ELF-1 (cell line): ENCODE data around the gene SLC25A23.

ENCODE experiments used
- DNase-seq: peaks from one replicate; pipeline ENCODE4 v3.0.0-alpha.2; 2016; ENCODE audit warnings: low read depth, low spot score

SLC25A23 gene

DNA sequence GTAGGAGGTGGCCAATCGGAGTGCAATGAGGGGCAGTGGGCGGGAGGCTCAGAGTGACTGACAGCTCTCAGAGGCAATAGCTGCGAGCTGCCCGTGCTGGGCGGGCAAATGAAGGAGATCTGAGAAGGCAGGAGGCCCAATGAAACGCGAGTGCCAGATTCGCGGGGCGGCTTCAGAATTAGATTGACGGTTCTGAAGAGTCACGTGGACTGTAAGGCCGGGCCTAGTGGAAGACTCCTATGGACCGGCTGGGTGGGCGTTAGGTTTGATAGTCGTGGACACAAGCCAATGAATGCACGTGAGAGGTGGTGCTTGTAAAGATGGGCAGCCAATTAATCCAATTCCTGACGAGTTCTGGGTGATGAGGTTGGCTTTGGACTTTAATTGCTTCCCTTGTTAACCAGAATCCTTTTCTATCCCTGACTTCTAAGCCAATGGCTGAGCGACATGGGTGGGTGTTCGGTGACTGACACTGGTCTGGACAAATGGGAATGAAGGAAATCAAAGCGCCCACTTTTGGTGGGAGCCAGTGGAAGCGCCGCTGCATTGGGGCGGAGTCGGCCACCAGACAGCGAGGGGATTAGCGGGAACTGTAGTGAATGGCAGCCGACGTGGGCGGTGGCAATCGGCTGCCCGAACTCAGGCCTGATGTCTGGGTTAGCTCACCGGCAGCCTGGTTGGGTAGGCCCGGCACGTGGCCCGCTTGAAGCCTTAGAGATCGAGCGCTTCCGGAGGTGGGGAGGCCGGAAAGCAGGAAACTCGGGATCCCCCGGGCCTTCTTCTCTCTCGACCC lies 34.5 kb downstream of the SLC25A23 start:
- peak; percentile 100 for DNase-seq

DNA sequence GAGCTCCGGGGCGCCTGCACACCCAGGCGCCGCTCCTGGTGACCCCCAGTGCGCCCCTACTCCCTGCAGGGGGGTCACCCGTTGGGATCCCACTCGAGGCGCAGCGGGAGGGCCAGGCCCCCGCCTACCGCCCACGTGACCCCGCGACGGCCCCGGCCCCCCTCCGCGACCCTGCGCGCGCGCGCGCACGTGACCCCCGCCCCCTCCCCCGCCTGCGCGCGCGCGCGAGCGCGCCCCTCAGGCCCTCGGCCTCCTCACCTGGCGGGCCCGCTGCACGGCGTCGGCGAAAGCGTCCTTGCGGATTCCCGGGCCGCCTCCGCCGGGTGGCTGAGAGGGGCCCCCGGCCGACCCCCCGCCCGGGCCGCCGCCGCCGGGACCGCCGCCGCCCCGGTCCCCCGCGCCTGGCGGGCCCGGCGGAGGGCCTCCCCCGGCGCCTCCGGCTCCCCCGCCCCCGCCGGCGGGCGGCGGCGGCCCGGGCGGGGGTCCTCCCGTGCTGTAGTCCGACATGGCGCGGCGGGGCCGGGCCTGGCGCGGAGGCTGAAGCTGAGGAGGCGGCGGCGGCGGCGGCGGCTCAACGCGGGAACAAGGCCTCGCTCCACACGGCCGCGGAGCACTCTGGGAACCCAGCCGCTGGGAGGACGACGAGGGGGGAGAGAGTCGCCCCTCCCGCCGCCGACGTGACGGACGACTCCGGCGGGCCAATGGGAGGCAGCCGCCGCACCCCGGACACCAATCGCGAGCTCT lies 35.2 kb downstream of the SLC25A23 start, which contains the start of gene KHSRP:
TSS of gene KHSRP (minus strand) at position 617 of the 744 bp plus-strand sequence. CDS start at position 507, 110 bp downstream.
- DNase-seq: no peak

DNA sequence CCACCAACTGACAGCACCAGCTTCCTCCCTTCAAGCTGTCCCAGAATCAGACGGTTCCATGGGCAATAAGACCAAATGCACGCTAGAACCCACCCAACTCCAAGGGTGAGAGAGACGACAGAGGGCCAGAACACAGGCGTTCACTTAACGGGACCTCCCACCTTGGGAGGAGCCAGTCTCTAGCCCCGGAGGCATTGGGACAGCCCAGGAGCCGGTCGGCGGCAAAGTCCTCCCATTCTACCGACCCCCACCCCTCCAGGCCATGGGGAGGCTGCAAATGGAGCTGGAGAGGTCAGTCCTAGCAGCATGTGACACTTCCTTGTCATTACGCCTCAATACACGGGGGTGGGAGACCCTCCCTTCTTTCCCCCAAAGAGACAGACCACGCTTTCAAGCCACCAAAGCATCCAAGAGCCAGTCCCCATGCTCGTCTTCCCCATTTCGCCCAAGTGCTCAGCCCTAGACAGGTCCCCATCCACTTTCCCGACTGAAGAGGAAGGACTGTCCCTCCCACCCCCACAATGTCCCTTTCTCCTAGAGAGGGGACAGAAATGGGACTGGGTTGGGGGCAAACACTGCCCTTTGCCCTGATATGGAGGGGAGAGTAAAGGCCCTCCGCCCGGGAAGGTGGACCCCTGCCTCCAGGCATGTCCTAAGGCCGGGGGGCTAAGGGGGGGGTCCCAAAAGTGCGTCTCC lies 35.9 kb downstream of the SLC25A23 start:
- DNase-seq: peak; percentile 93

DNA sequence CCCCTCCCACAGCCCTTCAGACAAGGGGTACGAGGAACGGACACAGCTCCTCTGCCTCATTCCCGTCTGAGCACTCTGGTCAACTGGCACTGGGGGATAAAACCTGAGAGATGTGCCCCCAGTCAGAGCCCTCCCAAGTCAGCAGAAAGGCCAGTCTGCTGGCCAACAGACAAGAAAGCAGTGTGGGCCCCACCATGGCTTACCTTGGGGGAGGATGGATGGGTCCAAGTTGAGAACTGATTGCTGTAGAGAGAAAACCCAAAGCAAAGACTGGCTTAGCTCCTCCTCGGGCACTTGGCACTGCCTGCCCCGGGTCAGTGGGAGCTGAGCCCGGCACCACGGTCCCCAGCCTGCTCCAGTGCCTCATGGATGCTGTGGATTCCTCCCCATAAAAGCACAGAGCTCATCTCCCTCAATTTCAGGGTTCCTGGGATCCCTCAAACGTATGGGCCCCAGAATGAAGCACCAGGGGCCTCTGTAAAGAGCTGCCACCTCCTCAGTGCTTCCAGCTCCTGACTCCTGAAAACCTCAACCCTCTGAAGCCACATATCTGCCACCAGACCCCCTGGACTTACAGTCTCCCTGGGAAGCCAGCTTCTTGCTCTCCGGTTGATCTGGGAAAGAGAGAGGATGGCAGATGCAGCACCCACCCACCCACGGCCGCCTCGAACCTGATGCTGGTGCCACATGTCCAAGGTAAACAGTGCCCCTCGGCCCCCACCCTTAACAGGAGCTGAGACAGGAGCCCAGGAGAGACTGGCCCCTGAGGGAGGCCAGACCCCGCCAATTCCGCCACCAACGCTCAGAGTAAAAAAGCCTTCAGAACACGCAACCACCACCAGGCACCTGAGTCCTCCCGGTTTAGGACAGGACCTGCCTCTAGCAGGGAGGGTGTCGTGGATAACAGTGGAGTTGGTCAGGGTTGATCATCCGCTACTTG lies 38.2 kb downstream of the SLC25A23 start:
- DNase-seq: no peak

DNA sequence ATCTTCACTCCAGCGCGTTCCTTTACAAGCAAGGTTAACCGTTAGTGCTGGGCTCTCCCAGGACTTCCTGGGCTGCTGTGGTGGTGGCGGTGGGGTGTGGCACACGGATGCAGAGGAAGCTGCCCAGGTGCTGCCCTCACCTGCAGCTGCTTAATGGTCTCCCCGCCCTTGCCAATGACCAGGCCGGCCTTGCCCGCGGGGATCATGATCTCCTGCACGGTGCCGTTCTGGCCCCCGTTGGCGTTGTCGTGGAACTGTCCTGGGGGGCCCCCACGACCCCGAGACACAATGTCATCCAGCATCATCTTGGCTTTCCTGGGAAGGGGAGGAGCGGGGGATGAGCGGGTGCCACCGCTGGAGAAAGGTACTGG lies 41.0 kb downstream of the SLC25A23 start:
- DNase-seq: no peak

DNA sequence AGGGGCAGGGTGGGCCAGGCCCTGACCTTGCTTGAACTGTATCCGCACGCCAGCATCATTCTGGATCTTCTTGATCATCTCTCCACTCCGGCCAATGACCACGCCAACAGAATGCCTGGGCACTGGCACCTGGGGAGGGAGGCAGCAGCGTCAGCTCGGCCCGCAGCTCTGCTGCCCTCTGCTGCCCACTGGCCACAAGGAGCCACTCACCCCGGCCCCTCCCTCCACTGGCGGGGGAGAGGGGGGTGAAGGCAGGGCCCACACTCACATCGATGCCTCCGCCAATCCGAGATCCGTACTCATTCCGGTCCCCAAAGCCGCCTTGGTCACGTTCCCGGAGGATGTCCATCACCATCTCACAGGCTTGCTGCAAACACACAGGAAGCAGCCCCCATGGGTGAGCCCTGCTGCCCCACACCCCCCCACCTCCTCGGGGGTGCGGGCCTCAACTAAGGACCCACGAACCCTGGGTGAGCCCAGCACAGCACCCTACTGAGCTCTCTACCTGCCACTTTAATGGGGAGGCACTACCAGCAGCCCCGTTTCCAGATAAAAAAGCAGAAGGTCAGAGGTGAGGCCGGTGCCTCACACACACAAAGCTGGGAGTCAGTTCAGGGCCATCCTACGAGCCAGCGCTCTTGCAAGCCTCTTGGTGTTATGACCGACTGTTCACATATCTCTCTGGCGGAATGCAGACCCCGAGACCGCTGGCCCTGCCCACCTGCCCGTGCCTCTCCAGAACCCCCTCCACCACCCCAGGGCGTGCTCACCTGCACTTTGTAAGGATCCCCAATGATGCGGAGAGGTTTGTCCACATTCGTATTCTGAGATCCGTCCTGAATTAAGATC lies 41.7 kb downstream of the SLC25A23 start:
- peak; percentile 49 for DNase-seq

DNA sequence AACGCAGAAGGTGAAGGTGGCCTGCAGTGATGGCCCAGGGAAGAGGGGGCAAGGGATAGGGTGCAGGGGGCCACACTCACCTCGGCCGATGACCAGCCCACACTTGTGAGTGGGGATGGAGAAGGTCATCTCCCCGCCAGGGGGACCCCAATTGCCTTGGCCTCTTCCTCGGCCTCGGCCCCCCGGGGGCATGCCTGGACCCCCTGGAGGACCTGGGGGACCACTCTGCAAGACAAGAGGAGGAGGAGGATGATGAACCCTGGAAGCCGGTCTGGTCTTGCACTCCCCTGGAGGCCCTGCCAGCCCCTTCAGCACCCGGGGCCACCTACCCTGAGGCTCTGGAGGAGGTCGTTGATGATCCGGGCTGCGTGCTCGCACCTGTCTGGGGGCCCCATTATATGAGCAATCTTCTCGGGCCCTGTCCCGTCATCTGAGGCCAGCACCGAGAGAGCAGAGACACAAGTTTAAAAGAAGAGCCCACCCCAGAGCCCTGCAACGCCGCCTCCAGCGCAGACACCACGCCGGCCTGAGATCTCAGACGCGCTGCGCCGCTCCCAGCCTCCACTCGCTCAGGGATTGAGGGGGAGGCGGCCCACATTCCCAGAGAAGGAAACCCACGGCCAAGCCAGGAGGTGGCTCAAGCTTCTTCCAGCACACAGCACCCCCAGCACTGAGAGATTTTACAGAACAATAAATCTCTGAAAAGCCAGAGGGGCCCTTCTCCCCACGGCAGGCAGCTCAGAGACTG lies 42.8 kb downstream of the SLC25A23 start:
- DNase-seq: no peak

DNA sequence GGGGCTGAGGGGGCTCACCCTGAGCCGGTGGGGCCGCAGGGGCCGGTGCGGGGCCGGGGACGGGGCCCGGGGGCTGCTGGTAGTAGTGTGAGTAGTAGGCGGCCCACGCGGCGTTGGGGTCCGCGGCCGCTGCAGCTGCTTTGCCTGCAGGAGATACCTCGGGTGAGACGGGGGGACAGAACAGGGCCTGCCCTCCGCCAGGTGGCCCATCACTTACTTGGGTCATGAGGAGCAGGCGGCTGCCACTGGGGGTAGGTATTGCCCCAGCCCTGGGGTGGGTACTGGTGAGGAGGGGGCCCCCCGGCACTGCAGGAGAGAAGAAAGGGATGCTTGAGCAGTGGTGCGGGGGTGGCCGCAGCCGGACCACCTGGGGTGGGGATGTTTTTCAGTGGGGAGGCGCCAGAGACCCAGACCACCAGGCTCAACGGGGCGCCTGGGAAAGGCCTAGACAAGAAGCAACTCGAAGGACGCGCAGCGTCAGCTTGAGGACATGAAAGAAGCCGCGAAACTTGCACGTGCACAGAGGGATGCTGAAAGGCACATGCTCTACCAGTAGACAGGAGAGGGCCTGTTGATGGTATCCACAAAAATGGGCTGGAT lies 43.9 kb downstream of the SLC25A23 start:
- no peak for DNase-seq

DNA sequence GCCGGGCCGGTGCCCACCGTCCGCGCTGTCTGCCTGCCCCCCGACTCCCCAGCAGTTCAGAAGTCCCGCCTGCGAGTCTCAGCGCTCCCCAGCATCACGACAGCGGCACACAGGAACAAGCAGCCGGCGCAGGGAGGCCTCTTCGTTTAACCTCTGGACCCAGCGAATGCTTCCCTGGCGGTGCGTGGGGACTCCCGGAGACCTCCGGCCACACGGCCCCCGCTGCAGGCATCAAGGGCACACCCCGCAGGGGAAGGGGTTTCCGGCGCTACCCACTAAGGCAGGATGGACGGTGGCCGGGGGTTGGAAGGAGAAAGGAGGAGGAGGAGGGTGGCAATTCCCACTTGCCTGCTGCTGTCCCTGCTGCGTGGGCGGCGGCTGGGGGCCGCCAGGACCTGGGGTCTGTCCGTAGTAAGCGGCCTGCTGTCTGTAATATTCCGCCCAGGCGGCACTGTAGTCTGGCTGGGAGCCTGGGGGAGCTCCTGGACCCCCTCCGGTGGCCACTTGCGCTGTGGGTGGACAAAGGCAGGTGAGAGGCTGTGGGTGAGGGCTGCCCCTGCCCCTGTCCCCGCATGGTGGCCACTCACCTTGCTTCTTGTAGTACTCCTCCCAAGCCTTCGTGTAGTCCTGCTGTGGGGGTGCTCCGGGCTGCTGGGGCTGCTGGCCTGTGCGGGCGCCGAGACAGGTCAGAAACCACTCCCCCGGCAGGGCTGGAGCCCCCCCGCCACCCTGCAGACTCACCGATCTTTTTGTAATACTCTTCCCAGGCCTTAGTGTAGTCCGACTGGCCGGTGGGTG lies 44.6 kb downstream of the SLC25A23 start:
- DNase-seq: no peak

DNA sequence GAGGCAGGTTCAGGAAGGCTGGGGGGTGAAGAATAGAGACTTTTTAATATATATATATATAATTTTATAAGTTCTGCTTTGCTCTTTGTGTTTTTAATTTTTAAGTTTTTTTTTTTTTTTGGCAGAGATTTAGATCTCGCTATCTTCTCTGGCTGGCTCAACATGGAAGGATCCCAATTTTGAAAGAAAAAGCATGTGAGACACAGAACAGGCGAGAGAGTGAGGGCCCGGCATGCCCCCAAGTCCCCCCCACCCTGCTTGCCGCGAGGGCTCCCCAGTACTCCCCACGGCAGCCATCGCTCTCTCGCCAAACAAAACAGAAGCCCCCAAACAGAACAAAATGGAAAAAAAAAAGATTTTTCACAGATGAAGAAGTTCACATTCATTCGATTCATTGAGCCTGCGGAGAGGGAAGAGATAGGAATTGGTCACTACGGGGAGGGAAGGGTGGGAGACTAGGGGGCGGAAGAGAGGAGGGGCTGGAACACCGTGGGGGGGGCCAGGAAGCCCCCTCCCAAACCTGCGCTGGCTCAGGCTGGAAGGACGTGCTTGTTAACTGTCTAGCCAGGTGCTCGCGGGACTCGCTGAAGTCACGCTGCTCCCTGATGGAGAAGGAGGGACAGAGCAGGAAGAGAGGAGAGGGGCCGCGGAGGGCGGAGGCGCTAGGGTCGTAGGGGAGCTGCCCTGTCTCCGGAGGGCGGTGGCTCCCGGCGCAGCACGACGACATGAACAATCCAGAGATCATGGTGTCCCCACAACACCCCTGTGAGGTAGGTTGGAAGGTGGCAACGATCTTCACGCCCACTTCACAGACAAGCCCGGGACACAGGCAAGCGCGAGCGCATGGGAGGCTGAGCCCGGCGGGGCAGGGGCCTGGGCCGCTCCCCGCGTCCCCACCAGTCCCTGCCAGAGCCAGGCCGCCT lies 45.6 kb downstream of the SLC25A23 start:
- DNase-seq: no peak

DNA sequence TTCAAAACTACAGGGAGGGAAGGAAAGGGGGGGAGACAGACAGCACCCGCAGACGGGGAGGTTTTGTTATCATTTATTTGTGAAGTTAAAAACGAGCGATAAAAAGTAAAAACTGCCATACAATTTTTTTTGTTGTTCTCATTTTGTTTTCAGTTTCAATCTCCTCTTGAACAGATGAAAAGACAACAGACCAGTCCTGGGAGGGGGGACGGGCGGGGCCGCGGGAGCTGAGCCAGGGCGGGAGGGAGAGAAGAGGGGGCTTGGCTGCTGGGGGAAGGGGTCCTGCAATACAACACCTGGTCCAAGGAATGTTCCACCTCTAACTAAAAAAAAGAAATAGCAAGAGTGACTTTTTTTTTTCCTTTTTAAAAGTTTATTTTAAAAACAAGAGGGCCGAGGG lies 46.3 kb downstream of the SLC25A23 start:
- no peak for DNase-seq

DNA sequence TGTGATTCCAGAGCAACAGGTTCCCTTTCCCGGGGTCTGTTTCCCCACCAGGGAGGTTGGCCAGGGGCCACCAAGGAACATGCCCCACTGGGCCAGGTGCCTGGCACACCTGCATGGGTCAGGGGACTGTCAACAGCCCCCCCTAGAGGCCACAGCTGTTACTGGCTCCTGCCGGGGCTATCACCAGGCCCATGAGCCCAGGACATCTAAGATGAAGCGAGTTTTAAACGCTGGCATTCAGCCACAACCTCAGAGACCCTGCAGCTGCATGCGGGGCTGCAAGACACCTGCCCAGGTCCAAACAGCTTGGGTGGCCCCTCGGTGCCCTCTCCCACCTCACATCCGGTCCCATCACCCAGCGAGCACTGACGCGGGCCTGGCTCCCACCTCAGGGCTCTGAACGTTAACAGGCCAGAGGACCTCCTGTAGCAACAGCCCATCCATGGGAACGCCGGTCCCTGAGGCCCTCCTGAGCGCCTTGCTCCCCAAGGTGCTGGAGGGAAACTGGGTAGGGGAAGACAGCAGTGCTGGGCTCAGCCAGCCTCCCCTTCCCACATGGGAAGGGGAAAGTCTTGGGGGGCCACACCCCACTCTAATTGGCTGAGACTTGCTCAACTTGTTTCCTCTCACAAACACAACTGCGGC lies 47.0 kb downstream of the SLC25A23 start:
- DNase-seq: peak; percentile 82

DNA sequence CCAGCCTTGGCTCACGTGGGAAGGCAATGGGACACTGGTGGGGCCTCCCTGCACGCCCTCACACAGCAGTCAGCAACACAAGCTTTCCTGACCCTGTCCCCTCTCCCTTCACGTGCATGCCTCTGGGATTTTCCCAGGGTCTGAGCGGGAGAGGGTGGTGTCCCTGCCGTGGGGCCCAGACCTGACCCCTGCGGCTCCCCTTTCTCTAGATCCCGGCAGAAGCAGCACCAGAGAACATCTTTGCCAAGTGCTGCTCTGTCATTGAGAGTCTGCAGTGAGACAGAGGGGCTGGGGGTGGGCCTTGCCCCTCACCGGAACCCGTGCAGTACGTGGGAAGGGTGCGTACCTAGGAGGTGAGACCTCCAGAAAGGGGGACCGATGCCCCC lies 47.5 kb downstream of the SLC25A23 start:
- no peak for DNase-seq

DNA sequence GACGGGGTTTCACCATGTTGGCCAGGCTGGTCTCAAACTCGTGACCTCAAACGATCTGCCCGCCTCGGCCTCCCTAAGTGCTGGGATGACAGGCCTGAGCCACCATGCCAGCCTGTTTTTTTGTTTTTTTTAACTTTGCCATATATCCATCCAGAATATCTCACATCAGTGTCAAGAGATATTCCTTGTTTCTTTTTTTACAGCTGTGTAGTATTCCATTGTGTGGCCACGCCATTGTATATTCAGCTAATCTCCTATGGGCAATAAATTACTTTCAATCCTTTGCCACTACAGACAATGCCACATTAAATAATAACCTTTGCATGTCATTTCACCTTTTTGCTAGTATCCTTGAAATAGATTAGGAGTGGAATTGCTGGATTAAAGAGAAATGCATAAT lies 50.2 kb downstream of the SLC25A23 start:
- DNase-seq: no peak

DNA sequence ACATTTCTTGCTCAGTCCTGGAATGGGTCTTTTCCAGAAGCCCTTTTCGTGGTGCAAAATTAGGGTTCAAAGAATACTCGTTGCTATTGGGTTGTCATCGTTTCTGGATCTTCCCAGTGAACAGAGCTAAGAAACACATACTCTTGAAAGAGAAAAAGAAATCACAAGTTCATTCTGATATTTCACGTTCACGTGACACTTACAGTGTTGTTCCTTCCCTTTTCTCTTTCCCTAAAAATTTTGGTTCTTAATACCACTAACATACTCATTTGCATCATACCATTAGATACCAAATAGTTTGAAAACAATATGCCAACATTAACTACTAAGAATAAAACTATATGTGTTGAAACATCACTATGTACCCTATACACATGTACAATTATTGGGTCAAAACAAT lies 53.2 kb downstream of the SLC25A23 start:
- no peak for DNase-seq

DNA sequence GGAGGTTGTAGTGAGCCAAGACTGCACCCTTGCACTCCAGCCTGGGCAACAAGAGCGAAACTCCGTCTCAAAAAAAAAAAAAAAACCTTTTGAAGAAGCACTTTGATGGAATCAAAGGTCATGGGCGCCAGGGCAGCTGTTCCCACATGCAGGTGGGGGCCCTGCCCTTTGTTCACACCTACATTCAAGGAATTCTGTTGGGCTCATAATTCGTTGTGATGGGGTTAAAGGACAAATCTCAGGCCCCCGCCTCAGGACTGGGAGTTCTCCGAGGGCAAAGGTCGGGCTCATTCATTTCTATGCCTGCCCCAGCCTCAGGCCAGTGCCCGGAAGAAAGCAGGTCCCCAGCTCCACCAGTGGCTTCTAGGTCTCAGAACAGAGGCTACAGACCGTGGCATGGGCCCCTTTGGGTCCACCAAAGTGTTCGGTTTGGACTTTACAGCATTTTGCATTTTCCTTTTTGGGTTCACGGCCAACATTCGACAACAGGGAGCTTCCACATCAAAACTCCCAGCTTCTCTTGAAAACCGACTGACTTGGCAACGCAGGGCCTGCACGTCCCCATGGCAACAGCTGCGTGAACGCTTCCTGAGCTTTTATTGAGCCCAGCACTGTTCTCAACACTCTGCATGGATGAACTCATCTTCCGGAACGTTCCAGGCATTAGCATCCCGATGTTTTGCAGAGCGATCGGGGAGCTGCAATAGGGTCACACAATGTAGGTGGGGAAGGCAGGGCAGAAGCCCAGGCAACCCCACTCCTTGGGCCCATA lies 56.6 kb downstream of the SLC25A23 start:
- no peak for DNase-seq
